HepG2 (cell line): ENCODE data around the gene ATP6V0A1. TPM values are rescaled to one million over a fixed set of nuclear protein-coding genes. Genes with fewer than 3 reads are reported as not detected.

Experiments
- BCLAF1 ChIP-seq: fragments of 450-650 bp; IDR thresholded peaks from 2 replicates; pipeline ENCODE4 v1.6.1; 2017; ENCODE audit warnings: mild to moderate bottlenecking
- HMGXB3 ChIP-seq: sonication (generic); formaldehyde crosslinking; IDR thresholded peaks from 2 replicates; pipeline ENCODE4 v1.4.0; 2020; ENCODE audit warnings: missing genetic modification reagents, borderline replicate concordance
- NFE2L2 ChIP-seq: fragments of 150-350 bp; IDR thresholded peaks from 2 replicates; pipeline ENCODE4 v1.6.1; 2014; ENCODE audit warnings: low read length
- PAWR ChIP-seq: sonication (generic); formaldehyde crosslinking; IDR thresholded peaks from 2 replicates; pipeline ENCODE4 v1.4.0; 2020; ENCODE audit warnings: missing genetic modification reagents, mild to moderate bottlenecking, borderline replicate concordance
- PCBP1 ChIP-seq: fragments of 200-400 bp; formaldehyde crosslinking; IDR thresholded peaks from 2 replicates; pipeline ENCODE4 v1.6.1; 2017; ENCODE audit warnings: mild to moderate bottlenecking, low read depth, low read length, borderline replicate concordance
- REPIN1 ChIP-seq: sonication (generic); formaldehyde crosslinking; IDR thresholded peaks from 2 replicates; pipeline ENCODE4 v1.8.0; 2022; ENCODE audit warnings: missing genetic modification reagents, low read depth, mild to moderate bottlenecking, borderline replicate concordance
- XRCC5 ChIP-seq: fragments of 200-400 bp; formaldehyde crosslinking; optimal IDR thresholded peaks from 2 replicates; pipeline ENCODE3; 2017; ENCODE audit warnings: mild to moderate bottlenecking, low read length
- ZNF263 ChIP-seq: sonication (generic); formaldehyde crosslinking; IDR thresholded peaks from 2 replicates; pipeline ENCODE4 v1.4.0; 2020; ENCODE audit warnings: missing genetic modification reagents
- ZNF318 ChIP-seq: sonication (generic); formaldehyde crosslinking; IDR thresholded peaks from 2 replicates; pipeline ENCODE4 v1.4.0; 2020; ENCODE audit warnings: mild to moderate bottlenecking, missing genetic modification reagents
- ZNF33B ChIP-seq: sonication (generic); formaldehyde crosslinking; IDR thresholded peaks from 2 replicates; pipeline ENCODE4 v1.5.1; 2020; ENCODE audit warnings: mild to moderate bottlenecking, missing genetic modification reagents
- ZNF691 ChIP-seq: sonication (generic); formaldehyde crosslinking; IDR thresholded peaks from 2 replicates; pipeline ENCODE4 v1.4.0; 2020; ENCODE audit warnings: missing genetic modification reagents, low read depth, mild to moderate bottlenecking, borderline replicate concordance
- ZNF776 ChIP-seq: sonication (generic); formaldehyde crosslinking; IDR thresholded peaks from 2 replicates; pipeline ENCODE4 v1.4.0; 2020; ENCODE audit warnings: mild to moderate bottlenecking, missing genetic modification reagents
- polyA plus RNA-seq, 8 experiments: library from polyadenylated mRNA; depleted of rRNA in 3 of 8; stranded (reverse) in 7 of 8; unstranded in 1 of 8; fragments of >200 nt; fragmentation: Illumina TruSeq in 4 of 8; extraction: Trizol in 4 of 8; gene quantifications; 2 replicates each; pipeline versions ENCODE4 v1.2.1 to v1.2.3, GENCODE V29; 2011 to 2016; ENCODE audit warnings: low read depth in 4 of 8, missing spikeins in 1 of 8, mixed read lengths in 1 of 8; ENCODE audit not compliant: insufficient read depth in 1 of 8
- total RNA-seq, 5 experiments: library from RNA; depleted of rRNA; stranded (reverse); fragments of >200 nt; fragmentation: Illumina TruSeq; extraction: Trizol; gene quantifications; 2 replicates each; pipeline ENCODE4 v1.2.3, GENCODE V29; 2016; ENCODE audit warnings: low read depth in 1 of 5

Gene ATP6V0A1
- total and polyA plus RNA-seq, 2 of the 13 experiments (the other 11 are each of a cell fraction or from before 2014, with no cell fraction given) = 27.9 to 54.1 TPM

- TF ChIP-seq ZNF318 (0 out of 2 replicates have a peak, but pooled peaks have one; percentile 66), HMGXB3 (CRISPR knock-in tag) (0 out of 2 replicates have a peak, but pooled peaks have one; percentile 48), ZNF776 (no peak), PAWR (0 out of 2 replicates have a peak, but pooled peaks have one; percentile 29), PCBP1 (no peak), ZNF263 (CRISPR knock-in tag) (peak; percentile 73; the same call in 1 of the 2 replicates), NFE2L2 (no peak), XRCC5 (peak; percentile 73), BCLAF1 (no peak), REPIN1 (no peak; the same call in 1 of the 2 replicates), ZNF33B (0 out of 2 replicates have a peak, but pooled peaks have one; percentile 84), ZNF691 (CRISPR knock-in tag) (peak; percentile 95)
These were observed 72.3 kb downstream of the ATP6V0A1 start (continued) for GRCh38 chr17:42530952-42531454.
